GM23338 (cell line): ENCODE data around the gene ICAM2. TPM values are rescaled to one million over a fixed set of nuclear protein-coding genes. Genes with fewer than 3 reads are reported as not detected.

Experiments
- ATAC-seq: fragments of 200-7000 bp; cut with Tn5 transposase; 3 replicates; pipeline ENCODE4 v1.9.1; 2020
- DNase-seq: peaks from one replicate; pipeline ENCODE4 v3.0.0-alpha.2; 2015; ENCODE audit warnings: low spot score
- H2AFZ ChIP-seq: fragments of 200-600 bp; sonication (generic); 2 replicates; pipeline ENCODE4 v1.8.0; 2016; ENCODE audit warnings: antibody characterized with exemption, mild to moderate bottlenecking, moderate library complexity
- H3F3A ChIP-seq: fragments of 200-600 bp; sonication (generic); replicated peaks from 2 replicates; pipeline ENCODE4 v1.8.0; 2017; ENCODE audit warnings: antibody characterized with exemption, mixed run types, low read depth
- H3K27ac ChIP-seq: fragments of 200-600 bp; sonication (generic); 2 replicates; pipeline ENCODE4 v1.6.1; 2016; ENCODE audit warnings: low read depth
- H3K27me3 ChIP-seq: fragments of 200-600 bp; sonication (generic); 2 replicates; pipeline ENCODE4 v1.8.0; 2016; ENCODE audit warnings: mild to moderate bottlenecking, mixed run types, moderate library complexity; ENCODE audit not compliant: insufficient read depth
- H3K36me3 ChIP-seq: fragments of 200-600 bp; sonication (generic); 2 replicates; pipeline ENCODE4 v1.8.0; 2016; ENCODE audit warnings: mild to moderate bottlenecking; ENCODE audit not compliant: insufficient read depth
- H3K4me1 ChIP-seq: fragments of 200-600 bp; sonication (generic); 2 replicates; pipeline ENCODE4 v1.8.0; 2016; ENCODE audit warnings: mild to moderate bottlenecking, moderate library complexity; ENCODE audit not compliant: insufficient read depth
- H3K4me2 ChIP-seq: fragments of 200-600 bp; sonication (generic); 2 replicates; pipeline ENCODE4 v1.7.1; 2017; ENCODE audit warnings: mixed run types
- H3K4me3 ChIP-seq: fragments of 200-600 bp; sonication (generic); 2 replicates; pipeline ENCODE4 v1.6.1; 2016; ENCODE audit warnings: mixed run types
- H3K79me2 ChIP-seq: fragments of 200-600 bp; sonication (generic); replicated peaks from 2 replicates; pipeline ENCODE4 v1.8.0; 2017; ENCODE audit warnings: mild to moderate bottlenecking; ENCODE audit not compliant: insufficient read depth
- H3K9me2 ChIP-seq: fragments of 200-600 bp; sonication (generic); 2 replicates; pipeline ENCODE4 v1.8.0; 2017; ENCODE audit not compliant: insufficient read depth
- H4K20me1 ChIP-seq: fragments of 200-600 bp; sonication (generic); replicated peaks from 2 replicates; pipeline ENCODE4 v1.8.0; 2017; ENCODE audit warnings: mild to moderate bottlenecking; ENCODE audit not compliant: insufficient read depth
- H3K27ac Mint-ChIP-seq: 2 replicates; pipeline ENCODE4 v1.8.0; 2020; ENCODE audit warnings: inconsistent platforms, mild to moderate bottlenecking, moderate library complexity, mixed read lengths
- H3K27me3 Mint-ChIP-seq: 3 replicates; pipeline ENCODE4 v1.8.0; 2022; ENCODE audit warnings: low read depth, mild to moderate bottlenecking, moderate library complexity, mixed read lengths, inconsistent platforms; ENCODE audit not compliant: insufficient read depth, poor library complexity
- H3K36me3 Mint-ChIP-seq: 3 replicates; pipeline ENCODE4 v1.8.0; 2021; ENCODE audit warnings: low read depth, mild to moderate bottlenecking, inconsistent platforms, moderate library complexity, mixed read lengths
- H3K4me1 Mint-ChIP-seq: 3 replicates; pipeline ENCODE4 v1.8.0; 2020; ENCODE audit warnings: mild to moderate bottlenecking, inconsistent platforms, mixed read lengths
- H3K4me3 Mint-ChIP-seq: 3 replicates; pipeline ENCODE4 v1.8.0; 2021; ENCODE audit warnings: moderate library complexity, mild to moderate bottlenecking, inconsistent platforms, mixed read lengths
- H3K9me3 Mint-ChIP-seq: 3 replicates; pipeline ENCODE4 v1.8.0; 2020; ENCODE audit warnings: moderate library complexity, mild to moderate bottlenecking, inconsistent platforms, mixed read lengths
- EZH2phosphoT487 ChIP-seq: fragments of 200-600 bp; sonication (generic); IDR thresholded peaks from one replicate; pipeline ENCODE4 v1.8.1; 2018; ENCODE audit warnings: antibody characterized with exemption; ENCODE audit not compliant: unreplicated experiment
- REST ChIP-seq: IDR thresholded peaks from one replicate; pipeline ENCODE4 v1.6.1; 2018; ENCODE audit warnings: antibody characterized with exemption; ENCODE audit not compliant: unreplicated experiment
- polyA plus RNA-seq: library from polyadenylated mRNA; unstranded; fragments of >200 nt; fragmentation: Nextera tagmentation; extraction: Ambion mirVana; gene quantifications from 2 replicates; pipeline ENCODE4 v1.2.1, GENCODE V29; 2016
- total RNA-seq: library from RNA; depleted of rRNA; stranded (reverse); fragments of >200 nt; shearing (Covaris generic); gene quantifications from 2 replicates; pipeline ENCODE4 v1.2.3, GENCODE V29; 2014
- TF ChIP-seq, protein P1 (sequence below): IDR thresholded peaks from 2 replicates; pipeline ENCODE4 v1.6.1; 2016; ENCODE audit warnings: antibody characterized with exemption
- TF ChIP-seq, protein P2 (sequence below): fragments of 250-450 bp; sonication (Bioruptor Pico); IDR thresholded peaks from 2 replicates; pipeline ENCODE4 v1.5.0; 2020; ENCODE audit warnings: mild to moderate bottlenecking, moderate library complexity

The ICAM2 gene
- total and polyA plus RNA-seq, 2 experiments from 2014 or later = 0.31 to 0.86 TPM

- no peak overlapping the region for H2AFZ ChIP-seq
- H3F3A ChIP-seq = no peaks in the 10 kb centered on the region
- H3K4me3 ChIP-seq = no peak overlapping the region
- DNase-seq (no peak), ATAC-seq (no peak)
- 0 out of 2 replicates have a peak overlapping the region, but pooled peaks have one; percentile 11 for H3K27ac Mint-ChIP-seq
- H3K36me3 Mint-ChIP-seq = no peaks in the 10 kb centered on the region; the same call in 2 of the 3 replicates
- no peaks in the 10 kb centered on the region for H3K9me3 Mint-ChIP-seq
- H3K9me2 ChIP-seq = no peaks in the 10 kb centered on the region
- no peaks in the 10 kb centered on the region for H3K36me3 ChIP-seq
- TF ChIP-seq REST (no peak), EZH2phosphoT487 (no peak)
- no peaks in the 10 kb centered on the region for H3K27me3 ChIP-seq
- peaks cover 7% of the 10 kb centered on the region for H3K4me1 Mint-ChIP-seq
- H4K20me1 ChIP-seq = no peaks in the 10 kb centered on the region
- no peaks in the 10 kb centered on the region for H3K79me2 ChIP-seq
- no peak overlapping the region for H3K4me2 ChIP-seq
- H3K27ac ChIP-seq = no peak overlapping the region
- peaks cover 9% of the 10 kb centered on the region for H3K27me3 Mint-ChIP-seq
- H3K4me3 Mint-ChIP-seq = no peak overlapping the region; the same call in 2 of the 3 replicates
- no peaks in the 10 kb centered on the region for H3K4me1 ChIP-seq
Measured at GRCh38 chr17:63973930-63974593, 46.4 kb downstream of the ICAM2 start.

DNA sequence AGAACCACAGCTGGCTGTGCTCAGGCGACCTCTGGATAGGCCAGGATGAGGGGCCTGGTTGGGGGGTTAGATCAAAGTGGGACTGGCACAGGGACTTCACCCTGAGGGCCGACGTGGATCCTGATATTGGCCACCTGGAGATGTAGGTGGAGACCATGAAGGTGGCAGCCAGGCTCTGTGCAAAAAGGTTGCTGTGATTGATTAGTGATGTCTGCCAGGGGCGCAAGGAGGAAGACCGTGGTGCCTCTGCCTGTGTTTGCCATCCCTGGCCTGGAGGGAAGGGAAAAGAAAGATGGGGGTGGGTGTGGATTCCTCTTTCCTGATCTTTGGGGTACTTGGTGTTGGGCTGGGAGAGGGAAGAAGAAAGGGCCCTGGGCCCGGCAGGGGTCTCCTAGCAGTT is 47.2 kb downstream of the ICAM2 start:
- Histone ChIP-seq H2AFZ (no peak overlapping the region), H3K4me1 (no peaks in the 10 kb centered on the region), H3K36me3 (no peaks in the 10 kb centered on the region), H4K20me1 (no peaks in the 10 kb centered on the region), H3K27me3 (no peaks in the 10 kb centered on the region), H3K79me2 (no peaks in the 10 kb centered on the region), H3F3A (no peaks in the 10 kb centered on the region), H3K4me2 (no peak overlapping the region), H3K27ac (no peak overlapping the region), H3K9me2 (no peaks in the 10 kb centered on the region), H3K4me3 (no peak overlapping the region)
- Mint-ChIP-seq H3K4me3 (no peak overlapping the region), H3K4me1 (peaks cover 7% of the 10 kb centered on the region), H3K36me3 (no peaks in the 10 kb centered on the region; the same call in 2 of the 3 replicates), H3K27ac (no peak overlapping the region), H3K27me3 (peaks cover 9% of the 10 kb centered on the region), H3K9me3 (no peaks in the 10 kb centered on the region)
- TF ChIP-seq, protein P1, sequence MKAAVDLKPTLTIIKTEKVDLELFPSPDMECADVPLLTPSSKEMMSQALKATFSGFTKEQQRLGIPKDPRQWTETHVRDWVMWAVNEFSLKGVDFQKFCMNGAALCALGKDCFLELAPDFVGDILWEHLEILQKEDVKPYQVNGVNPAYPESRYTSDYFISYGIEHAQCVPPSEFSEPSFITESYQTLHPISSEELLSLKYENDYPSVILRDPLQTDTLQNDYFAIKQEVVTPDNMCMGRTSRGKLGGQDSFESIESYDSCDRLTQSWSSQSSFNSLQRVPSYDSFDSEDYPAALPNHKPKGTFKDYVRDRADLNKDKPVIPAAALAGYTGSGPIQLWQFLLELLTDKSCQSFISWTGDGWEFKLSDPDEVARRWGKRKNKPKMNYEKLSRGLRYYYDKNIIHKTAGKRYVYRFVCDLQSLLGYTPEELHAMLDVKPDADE = no peak
- TF ChIP-seq, protein P2, sequence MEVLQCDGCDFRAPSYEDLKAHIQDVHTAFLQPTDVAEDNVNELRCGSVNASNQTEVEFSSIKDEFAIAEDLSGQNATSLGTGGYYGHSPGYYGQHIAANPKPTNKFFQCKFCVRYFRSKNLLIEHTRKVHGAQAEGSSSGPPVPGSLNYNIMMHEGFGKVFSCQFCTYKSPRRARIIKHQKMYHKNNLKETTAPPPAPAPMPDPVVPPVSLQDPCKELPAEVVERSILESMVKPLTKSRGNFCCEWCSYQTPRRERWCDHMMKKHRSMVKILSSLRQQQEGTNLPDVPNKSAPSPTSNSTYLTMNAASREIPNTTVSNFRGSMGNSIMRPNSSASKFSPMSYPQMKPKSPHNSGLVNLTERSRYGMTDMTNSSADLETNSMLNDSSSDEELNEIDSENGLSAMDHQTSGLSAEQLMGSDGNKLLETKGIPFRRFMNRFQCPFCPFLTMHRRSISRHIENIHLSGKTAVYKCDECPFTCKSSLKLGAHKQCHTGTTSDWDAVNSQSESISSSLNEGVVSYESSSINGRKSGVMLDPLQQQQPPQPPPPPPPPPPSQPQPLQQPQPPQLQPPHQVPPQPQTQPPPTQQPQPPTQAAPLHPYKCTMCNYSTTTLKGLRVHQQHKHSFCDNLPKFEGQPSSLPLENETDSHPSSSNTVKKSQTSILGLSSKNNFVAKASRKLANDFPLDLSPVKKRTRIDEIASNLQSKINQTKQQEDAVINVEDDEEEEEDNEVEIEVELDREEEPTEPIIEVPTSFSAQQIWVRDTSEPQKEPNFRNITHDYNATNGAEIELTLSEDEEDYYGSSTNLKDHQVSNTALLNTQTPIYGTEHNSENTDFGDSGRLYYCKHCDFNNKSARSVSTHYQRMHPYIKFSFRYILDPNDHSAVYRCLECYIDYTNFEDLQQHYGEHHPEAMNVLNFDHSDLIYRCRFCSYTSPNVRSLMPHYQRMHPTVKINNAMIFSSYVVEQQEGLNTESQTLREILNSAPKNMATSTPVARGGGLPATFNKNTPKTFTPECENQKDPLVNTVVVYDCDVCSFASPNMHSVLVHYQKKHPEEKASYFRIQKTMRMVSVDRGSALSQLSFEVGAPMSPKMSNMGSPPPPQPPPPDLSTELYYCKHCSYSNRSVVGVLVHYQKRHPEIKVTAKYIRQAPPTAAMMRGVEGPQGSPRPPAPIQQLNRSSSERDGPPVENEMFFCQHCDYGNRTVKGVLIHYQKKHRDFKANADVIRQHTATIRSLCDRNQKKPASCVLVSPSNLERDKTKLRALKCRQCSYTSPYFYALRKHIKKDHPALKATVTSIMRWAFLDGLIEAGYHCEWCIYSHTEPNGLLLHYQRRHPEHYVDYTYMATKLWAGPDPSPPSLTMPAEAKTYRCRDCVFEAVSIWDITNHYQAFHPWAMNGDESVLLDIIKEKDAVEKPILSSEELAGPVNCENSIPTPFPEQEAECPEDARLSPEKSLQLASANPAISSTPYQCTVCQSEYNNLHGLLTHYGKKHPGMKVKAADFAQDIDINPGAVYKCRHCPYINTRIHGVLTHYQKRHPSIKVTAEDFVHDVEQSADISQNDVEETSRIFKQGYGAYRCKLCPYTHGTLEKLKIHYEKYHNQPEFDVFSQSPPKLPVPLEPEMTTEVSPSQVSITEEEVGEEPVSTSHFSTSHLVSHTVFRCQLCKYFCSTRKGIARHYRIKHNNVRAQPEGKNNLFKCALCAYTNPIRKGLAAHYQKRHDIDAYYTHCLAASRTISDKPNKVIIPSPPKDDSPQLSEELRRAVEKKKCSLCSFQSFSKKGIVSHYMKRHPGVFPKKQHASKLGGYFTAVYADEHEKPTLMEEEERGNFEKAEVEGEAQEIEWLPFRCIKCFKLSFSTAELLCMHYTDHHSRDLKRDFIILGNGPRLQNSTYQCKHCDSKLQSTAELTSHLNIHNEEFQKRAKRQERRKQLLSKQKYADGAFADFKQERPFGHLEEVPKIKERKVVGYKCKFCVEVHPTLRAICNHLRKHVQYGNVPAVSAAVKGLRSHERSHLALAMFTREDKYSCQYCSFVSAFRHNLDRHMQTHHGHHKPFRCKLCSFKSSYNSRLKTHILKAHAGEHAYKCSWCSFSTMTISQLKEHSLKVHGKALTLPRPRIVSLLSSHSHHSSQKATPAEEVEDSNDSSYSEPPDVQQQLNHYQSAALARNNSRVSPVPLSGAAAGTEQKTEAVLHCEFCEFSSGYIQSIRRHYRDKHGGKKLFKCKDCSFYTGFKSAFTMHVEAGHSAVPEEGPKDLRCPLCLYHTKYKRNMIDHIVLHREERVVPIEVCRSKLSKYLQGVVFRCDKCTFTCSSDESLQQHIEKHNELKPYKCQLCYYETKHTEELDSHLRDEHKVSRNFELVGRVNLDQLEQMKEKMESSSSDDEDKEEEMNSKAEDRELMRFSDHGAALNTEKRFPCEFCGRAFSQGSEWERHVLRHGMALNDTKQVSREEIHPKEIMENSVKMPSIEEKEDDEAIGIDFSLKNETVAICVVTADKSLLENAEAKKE (CRISPR knock-in tag) = no peak
- no peak for DNase-seq
- no peak for ATAC-seq
